ENCODE data around the gene RANBP3. TPM values are rescaled to one million over a fixed set of nuclear protein-coding genes. Genes with fewer than 3 reads are reported as not detected.

Gene RANBP3
- total and polyA plus RNA-seq, 8 donors: 64.6 to 91.9 (median 77.1) TPM

DNA sequence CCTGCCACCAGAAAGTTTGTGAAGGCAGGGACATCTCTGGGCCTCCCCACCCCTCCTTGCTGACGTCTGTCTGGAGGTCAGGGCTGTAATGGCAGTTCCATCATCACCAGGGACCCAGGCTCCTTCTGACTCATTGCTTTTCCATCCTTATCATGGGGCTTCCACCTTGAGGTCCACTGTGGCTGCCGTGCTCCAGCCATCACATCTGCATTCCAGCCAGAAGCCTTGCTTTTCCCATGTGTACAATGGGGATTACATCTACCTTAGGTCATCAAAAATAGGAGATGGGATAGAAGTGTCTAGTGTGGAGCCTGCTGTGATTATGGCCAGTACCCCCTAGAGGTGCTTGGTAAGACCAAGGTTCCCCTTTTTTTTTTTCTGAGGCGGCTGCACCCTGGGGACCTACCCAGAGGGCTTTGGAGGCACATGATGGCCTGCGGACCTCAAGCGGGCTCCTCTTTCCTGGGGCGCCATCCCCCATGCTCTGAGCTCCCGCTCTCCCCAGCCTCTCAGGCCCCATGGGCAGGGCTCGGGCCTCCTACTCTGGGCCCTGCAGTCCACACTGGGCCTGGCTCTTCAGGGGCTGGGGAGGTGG, 13.4 kb upstream of the RANBP3 start:
- peaks cover 11 to 26% of the 10 kb centered on the region in 2 donors for H3K4me1 ChIP-seq
- intact Hi-C loops (cut with DNase I): no loop called here
- peaks cover 0 to 21% of the 10 kb centered on the region in 2 donors for H3K36me3 ChIP-seq
- DNase-seq (no peak), ATAC-seq (no peak)
- no peaks in the 10 kb centered on the region for H3K27me3 ChIP-seq
- TF ChIP-seq, protein P1, sequence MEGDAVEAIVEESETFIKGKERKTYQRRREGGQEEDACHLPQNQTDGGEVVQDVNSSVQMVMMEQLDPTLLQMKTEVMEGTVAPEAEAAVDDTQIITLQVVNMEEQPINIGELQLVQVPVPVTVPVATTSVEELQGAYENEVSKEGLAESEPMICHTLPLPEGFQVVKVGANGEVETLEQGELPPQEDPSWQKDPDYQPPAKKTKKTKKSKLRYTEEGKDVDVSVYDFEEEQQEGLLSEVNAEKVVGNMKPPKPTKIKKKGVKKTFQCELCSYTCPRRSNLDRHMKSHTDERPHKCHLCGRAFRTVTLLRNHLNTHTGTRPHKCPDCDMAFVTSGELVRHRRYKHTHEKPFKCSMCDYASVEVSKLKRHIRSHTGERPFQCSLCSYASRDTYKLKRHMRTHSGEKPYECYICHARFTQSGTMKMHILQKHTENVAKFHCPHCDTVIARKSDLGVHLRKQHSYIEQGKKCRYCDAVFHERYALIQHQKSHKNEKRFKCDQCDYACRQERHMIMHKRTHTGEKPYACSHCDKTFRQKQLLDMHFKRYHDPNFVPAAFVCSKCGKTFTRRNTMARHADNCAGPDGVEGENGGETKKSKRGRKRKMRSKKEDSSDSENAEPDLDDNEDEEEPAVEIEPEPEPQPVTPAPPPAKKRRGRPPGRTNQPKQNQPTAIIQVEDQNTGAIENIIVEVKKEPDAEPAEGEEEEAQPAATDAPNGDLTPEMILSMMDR (IDR thresholded peaks at IDR 0.05): no peak
- no peak overlapping the region for H3K27ac ChIP-seq
- no peaks in the 10 kb centered on the region for H3K9me3 ChIP-seq
- no peak overlapping the region for H3K4me3 ChIP-seq

DNA sequence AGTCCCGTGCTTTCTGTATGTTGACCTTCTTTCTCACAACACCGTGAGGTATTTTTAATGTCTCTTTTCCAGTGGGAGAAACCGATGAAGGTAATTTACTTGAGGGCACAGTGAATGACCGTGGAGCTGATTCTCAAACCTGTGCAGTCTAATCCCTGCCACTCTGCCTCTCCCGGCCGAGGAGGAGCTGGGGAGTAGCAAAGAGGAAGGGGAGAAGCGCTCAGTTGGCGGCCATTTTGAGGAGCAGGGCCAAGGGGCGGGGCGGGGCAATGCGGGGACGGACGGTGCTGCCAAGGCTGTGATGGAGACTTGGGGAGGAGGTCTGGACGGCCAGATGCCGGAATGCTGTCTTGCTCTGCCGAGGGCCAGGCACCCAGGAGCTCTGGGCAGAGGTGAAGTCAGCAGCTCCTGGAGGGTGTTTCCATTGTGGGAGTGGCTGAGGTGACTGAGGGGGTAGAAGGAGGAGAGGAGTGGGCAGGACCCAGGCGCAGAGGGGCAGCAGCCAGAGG, 12.4 kb upstream of the RANBP3 start:
- DNase-seq: no peak
- Histone ChIP-seq H3K36me3 (peaks cover 0 to 11% of the 10 kb centered on the region in 2 donors), H3K27me3 (no peaks in the 10 kb centered on the region), H3K9me3 (no peaks in the 10 kb centered on the region), H3K4me1 (peaks cover 11 to 26% of the 10 kb centered on the region in 2 donors), H3K4me3 (no peak overlapping the region), H3K27ac (no peak overlapping the region)
- ATAC-seq: no peak
- TF ChIP-seq, protein P1 (IDR thresholded peaks at IDR 0.05): no peak
- intact Hi-C loops (cut with DNase I): no loop called here

DNA sequence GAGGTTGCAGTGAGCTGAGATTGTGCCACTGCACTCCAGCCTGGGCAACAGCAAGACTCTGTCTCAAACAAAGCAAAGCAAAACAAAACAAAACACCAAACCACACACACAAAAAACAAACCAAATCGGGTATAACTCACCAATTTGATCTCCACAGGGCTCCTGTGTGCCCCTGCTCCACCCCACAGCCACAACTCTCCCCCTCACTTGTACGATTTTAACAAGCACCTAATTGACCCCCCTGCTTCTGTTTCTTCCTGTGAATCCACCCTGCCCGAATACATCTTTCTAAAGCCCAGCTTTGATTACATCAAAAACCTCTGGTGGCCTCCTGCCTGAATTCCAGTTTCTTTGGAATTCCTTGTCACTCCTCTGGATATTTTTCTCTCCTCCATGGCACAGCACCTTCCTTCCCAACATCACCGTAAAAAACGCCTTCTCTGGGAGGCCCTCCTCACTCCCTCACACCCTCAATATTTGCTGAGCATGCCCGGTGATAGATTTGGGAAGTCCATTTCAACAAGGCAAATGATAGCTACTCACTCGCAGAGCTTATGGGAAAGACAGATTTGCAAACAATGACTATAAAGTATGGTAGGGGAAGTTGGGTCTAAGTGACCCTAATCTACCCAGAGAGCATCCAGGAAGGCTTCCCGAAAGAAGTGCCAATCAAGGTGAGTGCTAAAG, 11.6 kb upstream of the RANBP3 start:
- Histone ChIP-seq H3K27me3 (no peaks in the 10 kb centered on the region), H3K36me3 (peaks cover 0 to 6% of the 10 kb centered on the region in 2 donors), H3K9me3 (no peaks in the 10 kb centered on the region), H3K4me1 (peaks cover 11 to 25% of the 10 kb centered on the region in 2 donors), H3K27ac (no peak overlapping the region), H3K4me3 (no peak overlapping the region)
- no peak for ATAC-seq
- intact Hi-C loops (cut with DNase I): no loop called here
- no peak for DNase-seq
- TF ChIP-seq, protein P1 (IDR thresholded peaks at IDR 0.05): no peak

DNA sequence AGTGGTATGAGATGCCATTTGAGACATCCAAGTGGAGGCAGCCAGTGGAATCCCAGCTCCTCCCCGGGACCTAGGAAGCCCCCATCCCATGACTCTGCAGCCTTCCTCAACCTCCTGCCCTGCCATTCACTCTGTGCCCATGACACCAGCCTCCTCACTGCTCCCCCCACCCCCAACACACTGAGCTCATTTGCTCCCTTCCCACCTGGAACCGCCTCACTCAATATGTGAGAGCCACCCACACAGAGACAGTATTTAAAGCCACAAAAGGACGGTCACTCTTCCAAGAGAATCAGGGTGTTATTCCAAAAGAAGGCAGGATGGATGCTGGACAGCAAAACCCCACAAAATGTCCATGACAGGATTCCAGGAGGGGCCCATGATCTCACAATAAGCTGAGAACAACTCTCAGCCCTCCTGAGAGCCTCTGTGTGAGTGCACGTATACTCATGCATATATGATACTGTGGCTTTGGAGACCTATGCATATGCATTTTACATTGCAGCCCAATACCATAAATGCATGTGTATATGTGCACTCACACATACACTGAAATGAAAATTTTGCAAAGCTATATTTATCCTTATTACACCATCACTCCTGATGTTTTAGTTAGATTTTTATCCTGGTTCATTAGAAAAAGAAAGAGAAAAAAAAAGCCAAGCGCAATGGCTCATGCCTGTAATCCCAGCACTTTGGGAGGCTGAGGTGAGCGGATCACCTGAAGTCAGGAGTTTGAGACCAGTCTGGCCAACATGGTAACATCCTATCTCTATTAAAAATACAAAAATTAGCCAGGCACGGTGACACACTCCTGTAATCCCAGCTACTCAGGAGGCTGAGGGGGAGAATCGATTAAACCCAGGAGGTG, 10.8 kb upstream of the RANBP3 start:
- DNase-seq (no peak), ATAC-seq (no peak)
- TF ChIP-seq, protein P1 (IDR thresholded peaks at IDR 0.05): no peak
- intact Hi-C loops (cut with DNase I): no loop called here
- Histone ChIP-seq H3K27me3 (no peaks in the 10 kb centered on the region), H3K27ac (no peak overlapping the region), H3K9me3 (no peaks in the 10 kb centered on the region), H3K4me3 (no peak overlapping the region), H3K36me3 (peaks cover 0 to 6% of the 10 kb centered on the region in 2 donors), H3K4me1 (peaks cover 11 to 19% of the 10 kb centered on the region in 2 donors)
